ENCODE data around the gene MLLT10.

The MLLT10 gene

GRCh38 chr10:21533467-21534279 is at the start of gene MLLT10:
Gene MLLT10, plus strand, starts transcription at chr10:21534232. Its CDS starts 413 bp downstream, at chr10:21534645.
- DNase-seq (ENCODE audit: low read depth), result peak; percentile 75

GRCh38 chr10:21487416-21488180 is 46.4 kb upstream of the MLLT10 start:
- no peak for DNase-seq (ENCODE audit: low read depth)

- no peak for DNase-seq (ENCODE audit: low read depth)
Measured at GRCh38 chr10:21488246-21488956, 45.6 kb upstream of the MLLT10 start.

GRCh38 chr10:21488957-21489446 is 45.0 kb upstream of the MLLT10 start:
- no peak for DNase-seq (ENCODE audit: low read depth)

GRCh38 chr10:21490028-21490710 is 43.9 kb upstream of the MLLT10 start:
- no peak for DNase-seq (ENCODE audit: low read depth)

GRCh38 chr10:21490711-21491105 is 43.3 kb upstream of the MLLT10 start:
- DNase-seq (ENCODE audit: low read depth), result no peak

GRCh38 chr10:21492421-21492820 is 41.6 kb upstream of the MLLT10 start:
- no peak for DNase-seq (ENCODE audit: low read depth)

GRCh38 chr10:21493784-21494183 is 40.2 kb upstream of the MLLT10 start:
- no peak for DNase-seq (ENCODE audit: low read depth)

- no peak for DNase-seq (ENCODE audit: low read depth)
Measured at GRCh38 chr10:21494191-21495001, 39.6 kb upstream of the MLLT10 start.

- DNase-seq (ENCODE audit: low read depth), result no peak
Measured at GRCh38 chr10:21495002-21495751, 38.9 kb upstream of the MLLT10 start.

GRCh38 chr10:21495752-21496342 is 38.2 kb upstream of the MLLT10 start:
- DNase-seq (ENCODE audit: low read depth), result peak; percentile 78

- DNase-seq (ENCODE audit: low read depth), result no peak
Measured at GRCh38 chr10:21496343-21497176, 37.5 kb upstream of the MLLT10 start.

GRCh38 chr10:21497177-21497807 is 36.7 kb upstream of the MLLT10 start:
- DNase-seq (ENCODE audit: low read depth), result no peak

- no peak for DNase-seq (ENCODE audit: low read depth)
Measured at GRCh38 chr10:21498377-21498776, 35.7 kb upstream of the MLLT10 start.

- DNase-seq (ENCODE audit: low read depth), result no peak
Measured at GRCh38 chr10:21498986-21499385, 35.0 kb upstream of the MLLT10 start.

- no peak for DNase-seq (ENCODE audit: low read depth)
Measured at GRCh38 chr10:21499701-21500577, 34.1 kb upstream of the MLLT10 start.

GRCh38 chr10:21500578-21500910 is 33.5 kb upstream of the MLLT10 start:
- DNase-seq (ENCODE audit: low read depth), result no peak

GRCh38 chr10:21501091-21501490 is 32.9 kb upstream of the MLLT10 start:
- DNase-seq (ENCODE audit: low read depth), result no peak

All from stimulated activated CD8-positive, alpha-beta memory T cell treated with anti-CD3 and anti-CD28 coated beads, Interleukin-7, amount 100 ng/mL, for 24 hours (primary cell).